Mesothelial cell of epicardium (in vitro differentiated cells): ENCODE data around the gene PRPH2. TPM values are rescaled to one million over a fixed set of nuclear protein-coding genes. Genes with fewer than 3 reads are reported as not detected.
"Not testable (repeated sequence)": the region's sequence is repeated elsewhere in the genome, so short reads cannot be mapped to it uniquely, and the experiment has no call there.

Source experiments
- DNase-seq, 2 experiments: peaks; one replicate each; pipeline ENCODE4 v3.0.0; 2021; ENCODE audit warnings: low spot score in 2 of 2; ENCODE audit not compliant: unreplicated experiment in 2 of 2
- H3K27ac Mint-ChIP-seq: 2 replicates; pipeline ENCODE4 v1.8.0; 2021; ENCODE audit warnings: mixed read lengths
- H3K27me3 Mint-ChIP-seq: 2 replicates; pipeline ENCODE4 v1.8.0; 2021; ENCODE audit warnings: low read depth, mixed read lengths
- H3K36me3 Mint-ChIP-seq: 2 replicates; pipeline ENCODE4 v1.8.0; 2021; ENCODE audit warnings: mixed read lengths
- H3K4me1 Mint-ChIP-seq: 2 replicates; pipeline ENCODE4 v1.8.0; 2021; ENCODE audit warnings: mixed read lengths
- H3K4me3 Mint-ChIP-seq: 2 replicates; pipeline ENCODE4 v1.8.0; 2021; ENCODE audit warnings: mild to moderate bottlenecking, moderate library complexity, mixed read lengths
- H3K9me3 Mint-ChIP-seq: 2 replicates; pipeline ENCODE4 v1.8.0; 2021; ENCODE audit warnings: mixed read lengths
- CTCF ChIP-seq: fragments of 200-600 bp; sonication (generic); IDR thresholded peaks from one replicate; pipeline ENCODE4 v1.5.0; 2021; ENCODE audit warnings: antibody characterized with exemption; ENCODE audit not compliant: unreplicated experiment
- total RNA-seq: library from RNA; stranded (reverse); gene quantifications from 3 replicates; pipeline ENCODE4 v1.2.1, GENCODE V29; 2021

Gene PRPH2
- total RNA-seq, 1 donor from 2014 or later, result 0.16 TPM

DNA sequence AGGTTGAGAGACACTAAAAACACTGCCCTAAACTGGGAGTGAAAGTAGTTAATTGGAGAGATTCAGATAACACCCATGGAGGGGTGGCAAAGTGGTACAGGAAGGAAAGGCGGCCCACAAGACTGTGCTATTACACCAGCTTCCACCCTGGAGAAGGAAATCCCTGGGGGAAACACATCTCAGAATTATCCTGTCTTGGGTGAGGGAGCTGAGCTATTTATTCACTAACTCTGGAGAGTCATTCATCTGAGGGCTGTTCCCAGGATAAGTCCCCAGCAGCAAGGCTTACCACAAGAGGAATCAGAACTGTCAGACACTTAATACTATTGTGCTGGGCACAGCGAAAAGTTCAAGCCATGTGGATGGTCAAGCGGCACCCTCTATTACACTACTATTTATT is 13.6 kb upstream of the PRPH2 start:
- TF ChIP-seq CTCF, result no peak
- Mint-ChIP-seq H3K4me3 (no peak overlapping the region), H3K9me3 (no peaks in the 10 kb centered on the region), H3K36me3 (no peaks in the 10 kb centered on the region), H3K27me3 (peaks cover 9% of the 10 kb centered on the region), H3K27ac (no peak overlapping the region), H3K4me1 (no peaks in the 10 kb centered on the region)
- DNase-seq, result no peak

- not testable (repeated sequence) for H3K27ac Mint-ChIP-seq, H3K36me3 Mint-ChIP-seq, H3K4me3 Mint-ChIP-seq, H3K27me3 Mint-ChIP-seq, DNase-seq, H3K4me1 Mint-ChIP-seq, H3K9me3 Mint-ChIP-seq
These were observed 11.6 kb upstream of the PRPH2 start for GRCh38 chr6:42733867-42734481.

DNA sequence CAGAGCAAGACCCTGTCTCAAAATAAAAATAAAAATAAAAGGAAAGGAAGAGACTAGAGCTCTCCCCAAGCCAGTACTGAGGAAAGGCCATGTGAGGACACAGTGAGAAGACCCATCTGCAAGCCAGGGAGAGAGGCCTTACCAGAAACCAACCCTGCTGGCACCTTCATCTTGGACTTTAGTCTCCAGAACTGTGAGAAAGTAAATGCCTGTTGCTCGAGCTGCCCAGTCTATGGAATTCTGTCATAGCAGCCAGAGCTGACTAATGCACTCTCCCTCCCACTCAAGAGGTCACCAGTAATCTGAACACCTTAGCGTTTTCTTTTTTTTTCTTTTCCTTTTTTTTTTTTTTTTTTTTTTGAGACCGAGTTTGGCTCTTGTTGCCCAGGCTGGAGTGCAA is 7.3 kb upstream of the PRPH2 start:
- H3K9me3 Mint-ChIP-seq, result no peaks in the 10 kb centered on the region
- no peak for TF ChIP-seq CTCF
- no peak for DNase-seq
- no peak overlapping the region for H3K27ac Mint-ChIP-seq
- H3K4me3 Mint-ChIP-seq, result no peak overlapping the region
- no peaks in the 10 kb centered on the region for H3K27me3 Mint-ChIP-seq
- no peaks in the 10 kb centered on the region for H3K4me1 Mint-ChIP-seq
- H3K36me3 Mint-ChIP-seq, result no peaks in the 10 kb centered on the region

DNA sequence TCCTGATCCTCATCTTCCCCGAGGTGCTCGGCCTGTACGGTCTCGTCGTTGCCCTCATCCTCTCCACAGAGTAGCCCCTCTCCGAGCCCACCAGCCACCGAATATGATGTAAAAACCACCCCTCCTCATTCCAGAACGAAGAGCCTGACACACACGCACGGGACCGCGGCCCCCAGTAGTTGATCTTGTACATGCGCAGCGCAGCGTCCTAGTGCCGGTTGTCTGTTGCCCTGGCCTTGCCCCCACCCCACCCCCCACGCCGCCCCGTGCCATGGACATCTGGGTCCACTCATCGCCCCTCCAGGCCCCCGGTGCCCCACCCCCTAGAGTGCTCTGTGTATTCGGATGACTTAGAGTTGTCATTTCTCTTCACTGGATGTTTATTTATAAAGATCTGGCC is 5.2 kb upstream of the PRPH2 start:
- H3K27me3 Mint-ChIP-seq, result no peaks in the 10 kb centered on the region
- H3K4me3 Mint-ChIP-seq, result no peak overlapping the region
- H3K36me3 Mint-ChIP-seq, result no peaks in the 10 kb centered on the region
- DNase-seq, result no peak
- no peak overlapping the region for H3K27ac Mint-ChIP-seq
- no peak for TF ChIP-seq CTCF
- H3K4me1 Mint-ChIP-seq, result no peaks in the 10 kb centered on the region
- H3K9me3 Mint-ChIP-seq, result no peaks in the 10 kb centered on the region

GRCh38 chr6:42727087-42727611 is 4.8 kb upstream of the PRPH2 start:
- TF ChIP-seq CTCF, result no peak
- H3K36me3 Mint-ChIP-seq, result no peaks in the 10 kb centered on the region

GRCh38 chr6:42726485-42727086 is 4.2 kb upstream of the PRPH2 start:
- Mint-ChIP-seq H3K4me3 (no peak overlapping the region), H3K27me3 (peaks cover 6% of the 10 kb centered on the region), H3K4me1 (no peaks in the 10 kb centered on the region), H3K36me3 (no peaks in the 10 kb centered on the region), H3K9me3 (no peaks in the 10 kb centered on the region), H3K27ac (no peak overlapping the region)
- TF ChIP-seq CTCF, result peak; percentile 81
- DNase-seq, result peak in 1 of 2 experiments; percentile 42

More at GRCh38 chr6:42727087-42727611, 4.8 kb upstream of the PRPH2 start:
- Mint-ChIP-seq H3K27me3 (no peaks in the 10 kb centered on the region), H3K4me1 (no peaks in the 10 kb centered on the region), H3K4me3 (no peak overlapping the region), H3K27ac (no peak overlapping the region), H3K9me3 (no peaks in the 10 kb centered on the region)
- no peak for DNase-seq
